ENCODE data around the gene TLR1. TPM values are rescaled to one million over a fixed set of nuclear protein-coding genes. Genes with fewer than 3 reads are reported as not detected.

TLR1 gene
- total RNA-seq, 1 experiment from 2014 or later: not detected

- Histone ChIP-seq H2AK5ac (ENCODE audit: insufficient read length, low read length) (no peak overlapping the region), H3K4ac (ENCODE audit: low read depth, low read length) (no peak overlapping the region), H3K4me1 (ENCODE audit: insufficient read depth, low read length) (no peaks in the 10 kb centered on the region), H3K23me2 (ENCODE audit: insufficient read length, low read depth, low read length, poor library complexity, severe bottlenecking) (no peaks in the 10 kb centered on the region), H3K18ac (ENCODE audit: insufficient read length, low read depth, low read length) (no peak overlapping the region), H3K23ac (ENCODE audit: insufficient read length, low read depth, low read length) (no peak overlapping the region), H2BK12ac (ENCODE audit: insufficient read length, low read depth, low read length) (no peak overlapping the region), H3K79me1 (ENCODE audit: insufficient read depth, low read depth, low read length, poor library complexity, severe bottlenecking) (no peaks in the 10 kb centered on the region), H4K91ac (ENCODE audit: insufficient read length, low read depth, low read length) (no peak overlapping the region), H3K27me3 (ENCODE audit: insufficient read depth, low read length) (no peaks in the 10 kb centered on the region), H3K9me3 (ENCODE audit: control insufficient read depth, low read depth, low read length) (no peaks in the 10 kb centered on the region), H3K14ac (ENCODE audit: insufficient read depth, low read length) (0 out of 2 replicates have a peak overlapping the region, but pooled peaks have one; percentile 37), H4K20me1 (ENCODE audit: control insufficient read depth, insufficient read depth, insufficient read length) (no peaks in the 10 kb centered on the region), H3K27ac (ENCODE audit: insufficient read length, low read depth, low read length) (no peak overlapping the region), H3K79me2 (ENCODE audit: insufficient read depth, low read length) (no peaks in the 10 kb centered on the region), H2BK15ac (ENCODE audit: low read depth, low read length) (no peak overlapping the region), H3K56ac (ENCODE audit: insufficient read length, low read depth, low read length) (no peak overlapping the region), H4K5ac (ENCODE audit: insufficient read length, low read depth, low read length) (no peak overlapping the region), H2BK5ac (ENCODE audit: insufficient read length, low read length) (no peak overlapping the region), H4K8ac (replicated peaks; ENCODE audit: insufficient read length, low read depth, low read length) (no peak overlapping the region), H2BK120ac (ENCODE audit: low read depth, low read length, poor library complexity, severe bottlenecking) (no peak overlapping the region), H2BK20ac (ENCODE audit: low read depth, low read length, poor library complexity, severe bottlenecking) (no peak overlapping the region), H2AFZ (ENCODE audit: low read length) (no peak overlapping the region), H3K9ac (ENCODE audit: extremely low read depth, insufficient read length, low read length) (no peak overlapping the region), H3K4me2 (ENCODE audit: insufficient read depth, insufficient read length, low read length) (no peak overlapping the region), H3T11ph (ENCODE audit: low read length) (no peak overlapping the region)
- peaks cover 8 to 9% of the 10 kb centered on the region in 2 experiments; a peak in 1 of 4 replicates for H3K4me1 Mint-ChIP-seq
- H3K27me3 Mint-ChIP-seq (ENCODE audit: low read depth): peaks cover 4% of the 10 kb centered on the region; the same call in 1 of the 2 replicates
- DNase-seq: no peak
- peaks cover 0 to 2% of the 10 kb centered on the region in 2 experiments; a peak in 1 of 5 replicates for H3K9me3 Mint-ChIP-seq
- no peaks in the 10 kb centered on the region for H3K36me3 Mint-ChIP-seq (ENCODE audit: insufficient read depth in 1 of 3, low read depth in 3 of 3)
- 0 out of 7 replicates have a peak overlapping the region, but pooled peaks of 1 of the 3 experiments have one; percentile 5 for H3K27ac Mint-ChIP-seq
- no peak for TF ChIP-seq CTCF (conservative IDR thresholded peaks at IDR 0.05)
- no peak overlapping the region for H3K4me3 Mint-ChIP-seq
- WGBS (ENCODE audit: extremely low coverage, insufficient read length, low lambda C conversion rate): no CpG with 5 or more reads among the region's 14 CpGs
Observed at GRCh38 chr4:38762560-38762959, 42.0 kb downstream of the TLR1 start.
